Endothelial cell of umbilical vein (primary cell): Measurements from ENCODE around the gene XXYLT1.

Experiments
- CTCF ChIP-seq, 2 donors: IDR thresholded peaks; 1 replicate in 1 of 2; 2 replicates in 1 of 2; pipeline ENCODE4 v1.5.1; 2011; ENCODE audit warnings: low read length in 2 of 2, mild to moderate bottlenecking in 2 of 2, moderate library complexity in 2 of 2, control low read depth in 1 of 2, inconsistent platforms in 1 of 2, low read depth in 1 of 2; ENCODE audit not compliant: insufficient read depth in 1 of 2; ENCODE audit errors: extremely low read depth in 1 of 2
- EZH2 ChIP-seq: IDR thresholded peaks from 2 replicates; pipeline ENCODE4 v1.6.1; 2012; ENCODE audit warnings: borderline replicate concordance, low read depth, mild to moderate bottlenecking, moderate library complexity, low read length, inconsistent platforms; ENCODE audit not compliant: severe bottlenecking
- POLR2A ChIP-seq: IDR thresholded peaks from 2 replicates; pipeline ENCODE4 v1.6.1; 2012; ENCODE audit warnings: low read depth, mild to moderate bottlenecking, control low read depth, low read length
- POLR2AphosphoS5 ChIP-seq: IDR thresholded peaks from 2 replicates; pipeline ENCODE4 v1.6.1; 2012; ENCODE audit warnings: low read depth, mild to moderate bottlenecking, control low read depth, low read length, moderate library complexity; ENCODE audit not compliant: insufficient read depth

GRCh38 chr3:195110647-195111318 is 160.2 kb downstream of the XXYLT1 start:
- TF ChIP-seq CTCF (IDR thresholded peaks at IDR 0.05; ENCODE audit: extremely low read depth in 1 of 2, insufficient read depth in 1 of 2, low read depth in 1 of 2, low read length in 2 of 2) (no peak), POLR2AphosphoS5 (no peak), EZH2 (no peak), POLR2A (no peak)
